Hematopoietic multipotent progenitor cell treated with erythropoietin and hydrocortisone succinate and interleukin-3 and kit ligand, for 4 days (in vitro differentiated cells): ENCODE data around the gene SLC25A33.
"Not testable (repeated sequence)": the region's sequence is repeated elsewhere in the genome, so short reads cannot be mapped to it uniquely, and the experiment has no call there.

Experiments
- DNase-seq: peaks from one replicate; pipeline ENCODE4 v3.0.0-alpha.2; 2015

Gene SLC25A33

DNA sequence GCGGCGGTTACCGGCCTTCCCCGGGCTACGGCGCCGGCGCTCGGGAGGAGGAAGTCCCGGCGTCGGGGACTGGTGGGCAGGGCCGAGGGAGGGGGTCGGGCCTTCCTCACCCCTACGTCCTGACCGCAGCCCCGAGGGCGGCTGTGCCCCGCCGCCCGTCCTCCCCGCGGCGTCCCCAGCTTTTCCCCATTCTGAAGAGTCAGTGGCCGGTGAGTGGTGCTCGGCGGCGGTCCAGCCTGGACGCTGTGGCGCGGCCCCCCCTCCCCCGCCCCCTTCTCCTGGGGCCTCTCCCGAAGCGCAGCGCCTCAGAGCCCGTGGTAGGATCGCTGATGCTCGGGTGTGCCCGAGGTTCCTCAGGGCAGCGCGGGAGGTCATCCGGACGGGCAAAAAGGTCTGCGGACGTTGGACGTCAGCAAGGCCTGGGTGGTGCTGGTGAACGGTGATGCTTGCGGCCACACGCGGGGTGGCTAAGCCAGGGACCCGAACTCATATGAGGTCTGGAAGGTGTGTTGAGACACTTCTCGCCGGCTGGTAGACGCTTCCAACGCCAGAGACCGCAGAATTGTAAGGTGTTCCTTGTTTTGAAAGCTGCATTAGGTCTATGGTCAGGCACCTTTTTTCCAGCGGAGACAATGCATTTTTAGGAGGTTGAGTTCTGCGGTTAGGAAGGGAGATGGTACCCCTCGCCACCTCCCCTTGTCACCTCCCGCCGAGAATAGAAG is 725 bp downstream of the SLC25A33 start:
- peak; percentile 86 for DNase-seq

GRCh38 chr1:9542430-9542829 is 3.2 kb downstream of the SLC25A33 start:
- DNase-seq = peak; percentile 80

- DNase-seq = no peak
These were observed 5.7 kb downstream of the SLC25A33 start for GRCh38 chr1:9544926-9545325.

- no peak for DNase-seq
These were observed 10.8 kb downstream of the SLC25A33 start for GRCh38 chr1:9549955-9550546.

DNA sequence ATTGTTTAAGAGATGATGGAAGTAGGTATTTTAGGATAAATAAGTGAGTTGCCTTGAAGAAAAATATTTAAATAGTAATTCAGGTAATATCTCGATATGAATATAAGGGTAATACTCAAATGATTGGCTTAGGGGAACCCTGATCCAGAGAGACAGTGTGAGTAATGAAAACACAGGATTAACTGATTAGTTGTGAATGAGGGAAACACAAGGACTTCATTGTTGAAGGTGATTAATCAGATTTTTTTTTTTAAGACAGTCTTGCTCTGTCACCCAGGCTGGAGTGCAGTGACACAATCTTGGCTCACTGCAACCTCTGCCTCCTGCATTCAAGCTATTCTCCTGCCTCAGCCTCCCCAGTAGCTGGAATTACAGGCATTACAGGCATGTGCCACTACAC is 12.7 kb downstream of the SLC25A33 start:
- no peak for DNase-seq

GRCh38 chr1:9553736-9554144 is 14.5 kb downstream of the SLC25A33 start:
- peak; percentile 21 for DNase-seq

GRCh38 chr1:9555942-9556341 is 16.7 kb downstream of the SLC25A33 start:
- no peak for DNase-seq

- no peak for DNase-seq
These were observed 18.4 kb downstream of the SLC25A33 start for GRCh38 chr1:9557624-9558023.

DNA sequence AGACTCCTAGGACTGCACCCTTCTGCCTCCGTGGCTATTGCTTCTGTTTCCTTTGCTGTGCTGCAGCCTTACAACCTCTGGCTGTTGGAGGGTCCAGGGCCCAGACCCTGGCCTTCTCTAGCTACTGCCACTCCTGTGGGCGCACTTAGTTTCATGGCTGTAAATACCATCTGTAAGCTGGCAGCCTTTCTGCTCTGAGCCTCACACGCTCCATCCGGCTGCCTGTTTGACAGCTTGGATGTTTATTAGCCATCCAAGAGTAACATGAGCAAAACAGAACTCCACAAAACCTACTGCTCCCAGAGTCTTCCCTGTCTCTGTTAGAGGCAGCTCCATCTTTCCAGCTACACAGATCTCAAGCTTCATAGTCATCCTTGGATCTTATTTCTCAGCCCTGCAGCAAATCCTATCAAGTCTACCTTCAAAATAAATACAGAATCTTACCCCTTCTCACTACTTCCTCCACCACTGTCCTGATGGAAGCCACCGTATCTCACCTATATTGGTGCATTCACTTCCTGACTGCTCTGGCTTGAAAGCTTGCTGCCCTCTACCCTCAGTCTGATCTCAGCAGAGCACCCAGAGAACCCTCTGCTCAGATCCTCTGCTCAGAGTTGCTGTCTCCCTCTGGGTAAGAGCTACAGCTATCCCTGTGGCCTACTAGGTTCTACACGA is 19.1 kb downstream of the SLC25A33 start:
- DNase-seq = no peak

GRCh38 chr1:9558946-9559545 is 19.8 kb downstream of the SLC25A33 start:
- no peak for DNase-seq

DNA sequence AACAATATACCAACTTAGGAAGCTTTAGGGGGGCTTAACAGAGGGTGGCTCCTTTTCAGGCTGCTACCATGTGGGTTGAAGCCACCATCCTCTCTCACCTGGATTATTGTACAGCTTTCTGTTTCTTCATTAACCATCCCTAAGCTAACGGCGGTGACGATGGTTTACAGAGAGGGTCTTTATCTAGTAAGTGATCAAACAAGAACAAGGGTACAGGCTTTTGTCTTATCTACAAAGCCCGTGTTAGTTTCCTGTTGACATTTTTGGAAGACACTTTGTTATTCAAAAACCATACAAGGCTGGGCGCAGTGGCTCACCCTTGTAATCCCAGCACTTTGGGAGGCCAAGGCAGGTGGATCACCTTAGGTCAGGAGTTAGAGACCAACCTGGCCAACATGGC is 20.4 kb downstream of the SLC25A33 start:
- DNase-seq = no peak

- DNase-seq = not testable (repeated sequence)
These were observed 20.8 kb downstream of the SLC25A33 start for GRCh38 chr1:9560090-9560489.

- peak; percentile 82 for DNase-seq
These were observed 22.2 kb downstream of the SLC25A33 start for GRCh38 chr1:9561429-9561828.

- DNase-seq = no peak
These were observed 30.0 kb downstream of the SLC25A33 start for GRCh38 chr1:9569267-9569666.

GRCh38 chr1:9570886-9571529 is 31.7 kb downstream of the SLC25A33 start:
- DNase-seq = not testable (repeated sequence)

DNA sequence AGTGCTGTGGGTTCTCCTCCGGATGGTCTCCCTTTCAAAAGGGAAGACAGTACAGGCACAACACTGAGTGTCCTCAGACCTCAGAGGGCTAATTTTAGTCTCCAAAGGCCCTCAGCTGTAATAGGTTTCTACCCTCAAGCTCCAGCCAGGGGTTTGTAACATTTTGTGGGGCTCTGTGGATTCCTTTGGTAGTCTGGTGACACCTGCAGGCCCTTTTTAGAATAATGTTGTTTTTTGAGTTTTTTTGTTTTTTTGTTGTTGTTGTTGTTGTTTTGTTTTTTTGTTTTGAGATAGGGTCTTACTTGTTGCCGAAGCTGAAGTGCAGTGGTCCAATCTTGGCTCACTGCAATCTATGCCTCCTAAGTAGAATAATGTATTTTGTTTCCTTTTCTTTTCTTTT is 34.5 kb downstream of the SLC25A33 start:
- DNase-seq = peak; percentile 64

- no peak for DNase-seq
These were observed 36.2 kb downstream of the SLC25A33 start for GRCh38 chr1:9575486-9575885.

GRCh38 chr1:9576903-9577302 is 37.6 kb downstream of the SLC25A33 start:
- DNase-seq = no peak

GRCh38 chr1:9577423-9577822 is 38.2 kb downstream of the SLC25A33 start:
- no peak for DNase-seq

DNA sequence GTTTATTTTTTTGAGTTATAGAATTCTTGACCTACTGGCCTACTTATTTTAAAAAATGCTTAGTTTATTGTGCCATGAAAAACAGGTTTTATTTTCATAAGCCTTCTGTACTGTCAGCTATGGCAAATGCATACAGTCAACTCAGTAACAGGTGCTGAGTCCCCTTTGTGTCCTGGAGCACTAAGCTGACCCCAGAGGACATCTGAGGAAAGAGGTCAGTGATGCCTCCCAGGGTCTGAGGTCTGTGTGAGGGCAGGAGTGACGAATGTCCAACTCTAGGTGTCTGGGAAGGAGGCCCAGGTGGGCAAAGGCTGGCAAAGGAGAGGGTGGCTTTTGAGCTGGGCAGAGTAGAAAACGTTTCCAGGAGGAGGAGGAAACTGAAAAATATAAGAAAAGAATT is 41.7 kb downstream of the SLC25A33 start:
- DNase-seq = no peak

DNA sequence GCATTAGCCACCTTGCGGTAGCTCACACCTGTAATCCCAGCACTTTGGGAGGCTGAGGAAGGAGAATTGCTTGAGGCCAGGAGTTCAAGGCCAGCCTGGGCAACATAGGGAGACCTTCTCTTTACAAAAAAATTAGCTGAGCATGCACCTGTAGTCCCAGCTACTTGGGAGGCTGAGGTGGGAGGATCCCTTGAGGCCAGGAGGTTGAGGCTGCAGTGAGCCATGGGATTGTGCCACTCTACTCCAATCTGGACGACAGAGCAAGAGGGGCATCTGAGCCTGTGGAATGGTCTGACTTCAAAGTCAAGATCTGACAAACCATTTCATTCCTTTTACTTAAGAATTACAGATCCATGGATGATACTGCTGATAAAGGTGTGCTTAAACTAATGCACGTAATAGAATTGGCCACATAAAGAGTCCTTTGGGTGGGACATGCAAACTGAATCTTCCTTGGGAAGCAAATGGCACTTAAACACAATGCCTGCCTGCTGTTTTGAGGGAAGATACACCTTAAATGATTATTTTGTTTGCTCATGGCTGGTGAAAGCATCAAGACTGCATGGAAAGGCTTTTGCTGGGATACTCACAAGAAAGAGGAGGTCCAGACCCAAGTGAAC is 47.0 kb downstream of the SLC25A33 start:
- DNase-seq = no peak

- peak; percentile 97 for DNase-seq
These were observed 49.4 kb downstream of the SLC25A33 start, which contains the start of gene TMEM201 for GRCh38 chr1:9588551-9589143. TSS of gene TMEM201 (plus strand) at chr1:9588911. CDS start at chr1:9588931, 20 bp downstream.
